ENCODE data around the gene TMEM94. TPM values are rescaled to one million over a fixed set of nuclear protein-coding genes. Genes with fewer than 3 reads are reported as not detected.

Gene TMEM94
- total and polyA plus RNA-seq, 2 of the 13 experiments (the other 11 are each of a cell fraction or from before 2014, with no cell fraction given): 32.6 to 134 TPM

GRCh38 chr17:75511610-75512575 is 55.5 kb downstream of the TMEM94 start (continued):
- TF ChIP-seq KIAA2018 (CRISPR knock-in tag; IDR thresholded peaks at IDR 0.05; ENCODE audit: borderline replicate concordance) (no peak), TRIM24 (CRISPR knock-in tag; IDR thresholded peaks at IDR 0.05) (peak; percentile 40; the same call in 1 of the 2 replicates), KDM3A (CRISPR knock-in tag; IDR thresholded peaks at IDR 0.05; ENCODE audit: low read depth) (peak; percentile 86), GATAD1 (CRISPR knock-in tag; IDR thresholded peaks at IDR 0.05) (peak; percentile 70), SNAPC5 (CRISPR knock-in tag; IDR thresholded peaks at IDR 0.05; ENCODE audit: borderline replicate concordance) (no peak), NCOA5 (CRISPR knock-in tag; IDR thresholded peaks at IDR 0.05) (no peak), MED8 (CRISPR knock-in tag; IDR thresholded peaks at IDR 0.05; ENCODE audit: insufficient replicate concordance) (no peak), ZNF546 (CRISPR knock-in tag; conservative IDR thresholded peaks at IDR 0.05) (0 out of 2 replicates have a peak, but pooled peaks have one; percentile 50), FUBP1 (CRISPR knock-in tag; IDR thresholded peaks at IDR 0.05; ENCODE audit: borderline replicate concordance) (0 out of 2 replicates have a peak, but pooled peaks have one; percentile 77), SMAD9 (CRISPR knock-in tag; IDR thresholded peaks at IDR 0.05) (no peak), MIER2 (CRISPR knock-in tag; IDR thresholded peaks at IDR 0.05) (peak; percentile 91), GATA4 (IDR thresholded peaks at IDR 0.05; ENCODE audit: borderline replicate concordance, low read depth) (no peak), ATAD3A (CRISPR knock-in tag; IDR thresholded peaks at IDR 0.05) (no peak), ZNF616 (CRISPR knock-in tag; IDR thresholded peaks at IDR 0.05; ENCODE audit: low read depth) (no peak), IKZF4 (CRISPR knock-in tag; IDR thresholded peaks at IDR 0.05; ENCODE audit: borderline replicate concordance, low read depth, not compliant biosample characterization) (peak; percentile 46), PRMT3 (CRISPR knock-in tag; IDR thresholded peaks at IDR 0.05; ENCODE audit: borderline replicate concordance, low read depth) (no peak)
- TF ChIP-seq, protein P1, sequence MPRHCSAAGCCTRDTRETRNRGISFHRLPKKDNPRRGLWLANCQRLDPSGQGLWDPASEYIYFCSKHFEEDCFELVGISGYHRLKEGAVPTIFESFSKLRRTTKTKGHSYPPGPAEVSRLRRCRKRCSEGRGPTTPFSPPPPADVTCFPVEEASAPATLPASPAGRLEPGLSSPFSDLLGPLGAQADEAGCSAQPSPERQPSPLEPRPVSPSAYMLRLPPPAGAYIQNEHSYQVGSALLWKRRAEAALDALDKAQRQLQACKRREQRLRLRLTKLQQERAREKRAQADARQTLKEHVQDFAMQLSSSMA (CRISPR knock-in tag; IDR thresholded peaks at IDR 0.05): no peak

Measured in HepG2 (cell line).